ENCODE results near the gene HDAC9.

HDAC9 gene

GRCh38 chr7:18647582-18647981 lies 152.0 kb downstream of the HDAC9 start:
- DNase-seq (ENCODE audit: low read depth, low spot score): no peak
- in situ Hi-C loops (cut with HindIII; ENCODE audit: low sequenced_read_pairs): no loop called here
- no peak overlapping the region for H3K4me3 ChIP-seq (ENCODE audit: low read depth, low read length)
- no peak for TF ChIP-seq CTCF (IDR thresholded peaks at IDR 0.05; ENCODE audit: low read depth, low read length)

- in situ Hi-C loops (cut with HindIII; ENCODE audit: low sequenced_read_pairs): no loop called here
- no peak for TF ChIP-seq CTCF (IDR thresholded peaks at IDR 0.05; ENCODE audit: low read depth, low read length)
- no peak for DNase-seq (ENCODE audit: low read depth, low spot score)
These were observed 153.6 kb downstream of the HDAC9 start for GRCh38 chr7:18648849-18649758.

GRCh38 chr7:18653381-18654155 lies 158.0 kb downstream of the HDAC9 start:
- no peak overlapping the region for H3K4me3 ChIP-seq (ENCODE audit: low read depth, low read length)
- in situ Hi-C loops (cut with HindIII; ENCODE audit: low sequenced_read_pairs): no loop called here
- TF ChIP-seq CTCF (IDR thresholded peaks at IDR 0.05; ENCODE audit: low read depth, low read length): no peak
- no peak for DNase-seq (ENCODE audit: low read depth, low spot score)

More at GRCh38 chr7:18648849-18649758, 153.6 kb downstream of the HDAC9 start:
- no peak overlapping the region for H3K4me3 ChIP-seq (ENCODE audit: low read depth, low read length)

- TF ChIP-seq CTCF (IDR thresholded peaks at IDR 0.05; ENCODE audit: low read depth, low read length): no peak
- in situ Hi-C loops (cut with HindIII; ENCODE audit: low sequenced_read_pairs): no loop called here
- DNase-seq (ENCODE audit: low read depth, low spot score): no peak
- H3K4me3 ChIP-seq (ENCODE audit: low read depth, low read length): no peak overlapping the region
These were observed 159.2 kb downstream of the HDAC9 start for GRCh38 chr7:18654709-18655108.

- no peak for DNase-seq (ENCODE audit: low read depth, low spot score)
- in situ Hi-C loops (cut with HindIII; ENCODE audit: low sequenced_read_pairs): no loop called here
- no peak overlapping the region for H3K4me3 ChIP-seq (ENCODE audit: low read depth, low read length)
- no peak for TF ChIP-seq CTCF (IDR thresholded peaks at IDR 0.05; ENCODE audit: low read depth, low read length)
These were observed 160.0 kb downstream of the HDAC9 start for GRCh38 chr7:18655506-18655905.

GRCh38 chr7:18655912-18656311 lies 160.4 kb downstream of the HDAC9 start:
- H3K4me3 ChIP-seq (ENCODE audit: low read depth, low read length): no peak overlapping the region
- no peak for TF ChIP-seq CTCF (IDR thresholded peaks at IDR 0.05; ENCODE audit: low read depth, low read length)
- in situ Hi-C loops (cut with HindIII; ENCODE audit: low sequenced_read_pairs): no loop called here
- no peak for DNase-seq (ENCODE audit: low read depth, low spot score)

Measured in astrocyte of the spinal cord (primary cell).